Raji (cell line): ENCODE results near the gene RPL26.

Source experiments
- POLR2A ChIP-seq: IDR thresholded peaks from 2 replicates; pipeline ENCODE4 v1.6.1; 2011; ENCODE audit warnings: low read depth, low read length, control low read depth; ENCODE audit not compliant: insufficient read depth

Gene RPL26

GRCh38 chr17:8382052-8382879 lies 727 bp downstream of the RPL26 start:
- TF ChIP-seq POLR2A: no peak

GRCh38 chr17:8380049-8380448 lies 2.9 kb downstream of the RPL26 start:
- TF ChIP-seq POLR2A: no peak

GRCh38 chr17:8377422-8377821 lies 5.6 kb downstream of the RPL26 start:
- TF ChIP-seq POLR2A: no peak

DNA sequence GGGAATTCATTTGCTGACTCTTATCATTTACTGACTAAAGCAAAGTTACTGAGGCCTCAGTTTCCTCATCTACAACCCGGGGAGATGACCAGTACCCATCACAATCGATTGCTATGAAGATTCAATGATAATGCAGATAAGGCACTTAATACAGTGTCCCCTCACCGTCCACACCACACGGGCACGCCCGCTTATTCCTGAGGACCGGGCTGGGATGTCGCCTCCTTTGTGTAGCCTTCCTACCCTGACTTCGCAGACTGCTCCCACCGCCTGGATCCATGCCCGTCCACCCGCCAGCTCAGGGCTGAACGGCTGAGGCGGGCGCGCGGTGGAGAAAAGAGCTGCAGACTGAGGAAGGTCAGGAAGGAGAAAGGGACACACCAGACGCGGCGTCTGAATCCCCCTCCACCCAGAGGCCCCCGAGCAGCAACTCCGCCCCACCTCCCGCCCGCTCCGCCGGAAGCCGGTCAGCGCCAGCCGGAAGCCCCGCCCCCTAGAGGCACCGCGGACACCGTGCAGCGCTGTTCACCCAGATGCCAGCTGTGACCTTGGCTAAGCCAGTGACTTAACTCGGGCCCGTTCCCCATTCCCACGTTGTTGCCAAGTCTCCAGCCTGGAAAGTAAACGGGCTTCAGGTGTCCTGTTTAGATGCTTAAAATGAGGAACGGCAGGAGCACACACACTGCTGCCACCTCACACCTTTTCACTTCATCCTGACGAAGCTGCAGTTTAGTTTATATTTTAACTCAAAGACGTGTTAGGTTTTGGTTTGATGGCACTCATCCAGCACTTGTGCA lies 6.5 kb downstream of the RPL26 start, which contains the start of gene KRABD2:
KRABD2 (minus strand) TSS at position 434 of the 797 bp plus-strand sequence.
- peak; percentile 63 for TF ChIP-seq POLR2A

- no peak for TF ChIP-seq POLR2A
Measured at GRCh38 chr17:8375738-8376259, 7.2 kb downstream of the RPL26 start.

- no peak for TF ChIP-seq POLR2A
Measured at GRCh38 chr17:8372422-8372821, 10.6 kb downstream of the RPL26 start.

GRCh38 chr17:8371786-8372185 lies 11.2 kb downstream of the RPL26 start:
- no peak for TF ChIP-seq POLR2A

DNA sequence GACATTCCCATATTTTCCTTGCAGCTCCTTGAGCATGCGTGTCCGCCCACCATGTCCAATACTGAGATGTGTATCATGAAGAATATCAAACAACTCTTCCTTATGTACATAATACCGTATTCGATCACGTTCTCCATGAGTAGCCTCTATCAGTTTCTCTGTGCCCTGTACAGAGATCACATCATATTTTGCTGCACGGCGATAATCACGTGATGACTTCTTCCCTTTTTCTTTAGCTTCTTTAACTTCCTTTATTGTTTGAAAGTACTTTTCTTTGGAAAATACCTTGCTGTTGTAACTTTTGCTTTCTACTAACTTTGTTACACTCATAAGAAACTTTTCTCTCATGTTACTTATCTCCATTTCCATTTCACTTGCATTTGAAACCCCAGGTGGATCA lies 13.0 kb downstream of the RPL26 start:
- no peak for TF ChIP-seq POLR2A

DNA sequence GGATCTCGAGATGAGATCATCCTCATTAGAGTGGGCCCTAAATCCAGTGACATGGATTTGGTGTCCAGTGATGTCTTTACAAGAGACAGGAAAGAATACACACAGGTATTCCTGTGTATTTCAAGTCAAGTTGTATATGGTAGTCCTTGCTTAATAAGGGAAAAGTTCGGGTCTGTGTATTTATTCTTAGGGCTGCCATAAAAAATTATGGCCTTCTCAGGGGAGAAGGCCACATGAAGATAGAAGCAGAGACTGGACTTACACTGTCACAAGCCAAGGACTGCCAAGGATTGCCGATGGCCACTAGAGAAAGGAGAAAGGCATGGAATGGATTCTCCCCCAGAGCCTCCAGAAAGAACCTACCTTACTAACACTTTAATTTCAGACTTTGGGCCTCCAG lies 14.8 kb downstream of the RPL26 start:
- TF ChIP-seq POLR2A: no peak

- no peak for TF ChIP-seq POLR2A
Measured at GRCh38 chr17:8366231-8366630, 16.8 kb downstream of the RPL26 start.

DNA sequence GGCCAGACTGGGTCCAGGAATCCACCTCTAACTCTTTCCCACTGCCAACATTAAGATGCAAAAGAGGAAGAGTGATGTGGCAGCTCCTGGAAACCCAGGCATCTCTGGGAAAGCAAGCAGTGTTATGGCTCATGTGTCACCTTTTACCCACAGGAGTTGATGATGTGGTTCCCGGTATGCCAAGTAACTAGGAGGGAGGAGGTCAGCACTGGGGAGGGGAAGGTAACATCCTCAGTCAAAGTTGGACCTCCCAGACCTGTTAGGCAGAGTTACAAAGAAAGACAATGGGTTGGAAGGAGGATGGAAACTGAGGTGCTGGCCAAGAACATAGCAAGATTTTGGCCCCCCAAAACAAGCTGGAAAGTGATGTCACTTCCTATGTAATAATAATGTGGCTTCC lies 17.9 kb downstream of the RPL26 start:
- no peak for TF ChIP-seq POLR2A

- no peak for TF ChIP-seq POLR2A
Measured at GRCh38 chr17:8362651-8363332, 20.2 kb downstream of the RPL26 start.

- no peak for TF ChIP-seq POLR2A
Measured at GRCh38 chr17:8360751-8361150, 22.2 kb downstream of the RPL26 start.

DNA sequence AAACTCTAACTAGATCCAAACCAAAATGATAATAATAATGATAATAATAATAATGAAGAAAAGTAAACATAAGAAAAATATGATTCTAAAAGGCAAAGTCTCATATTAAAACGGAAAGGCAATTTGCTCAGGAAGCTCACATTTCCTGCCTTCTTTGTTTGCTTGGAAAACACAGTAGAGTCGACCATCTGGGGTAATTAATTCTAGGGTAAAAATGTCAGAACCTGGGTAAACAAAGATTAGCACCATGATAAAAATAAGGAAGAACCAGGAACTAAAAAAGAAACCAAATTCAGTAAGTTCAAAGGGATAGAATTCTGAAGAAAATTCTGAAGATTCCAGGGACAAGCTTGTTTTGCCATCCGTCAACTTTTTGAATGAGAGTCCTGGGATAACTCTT lies 22.7 kb downstream of the RPL26 start:
- no peak for TF ChIP-seq POLR2A

DNA sequence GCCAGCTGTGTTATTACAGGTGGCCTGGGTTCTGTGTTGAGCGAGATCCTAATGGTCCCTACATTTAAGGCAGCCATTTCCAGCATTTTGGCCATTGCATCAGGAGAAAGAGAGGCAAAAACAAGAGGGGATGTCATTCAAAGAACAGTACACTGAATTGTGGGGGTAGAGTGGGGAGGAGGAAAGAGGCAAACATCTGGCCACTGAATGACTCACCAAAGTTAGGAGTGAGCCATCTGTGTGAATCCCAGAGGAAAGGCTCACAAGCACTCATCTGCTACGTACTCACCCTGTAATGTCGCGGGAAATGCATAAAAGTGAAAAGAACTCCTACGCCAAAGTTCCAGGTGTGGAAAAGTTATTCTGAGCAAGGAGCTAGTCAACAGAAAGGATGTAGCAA lies 23.2 kb downstream of the RPL26 start:
- TF ChIP-seq POLR2A: no peak
